H1 (cell line): ENCODE data around the gene ADCY3. TPM values are rescaled to one million over a fixed set of nuclear protein-coding genes. Genes with fewer than 3 reads are reported as not detected.
A peak's percentile ranks its signal among the peaks of the same experiment; 100 is the strongest.

ENCODE experiments used
- CTCF ChIA-PET: fragments of 300-600 bp; sonication (Branson Sonifier 250); formaldehyde crosslinking; loops from one replicate; lab custom pipeline; 2021; ENCODE audit not compliant: partially characterized antibody; lab: Charles Lee
- POLR2A ChIA-PET: fragments of 300-600 bp; sonication (Branson Sonifier 250); formaldehyde crosslinking; loops from one replicate; lab custom pipeline; 2021; ENCODE audit warnings: inconsistent platforms; ENCODE audit not compliant: partially characterized antibody; lab: Charles Lee
- DNase-seq, 2 experiments: peaks; one replicate each; pipeline versions ENCODE4 v3.0.0 to v3.0.0-alpha.2; 2010 to 2022; ENCODE audit warnings: low spot score in 2 of 2, low read depth in 1 of 2, mixed read lengths in 1 of 2
- FAIRE-seq: peaks from 2 replicates; lab custom pipeline; 2011; peaks lifted over from hg19 to GRCh38; lab: Jason Lieb, UNC
- H2AFZ ChIP-seq: 2 replicates; pipeline ENCODE4 v1.8.1; 2012; ENCODE audit warnings: low read length, inconsistent platforms
- H2AK5ac ChIP-seq: 2 replicates; pipeline ENCODE4 v1.6.1; 2013; ENCODE audit warnings: low read depth, low read length
- H2BK120ac ChIP-seq: replicated peaks from 2 replicates; pipeline ENCODE3; 2013; ENCODE audit warnings: low read depth, low read length, inconsistent platforms
- H2BK12ac ChIP-seq: 2 replicates; pipeline ENCODE4 v1.6.1; 2013; ENCODE audit warnings: low read depth, low read length
- H2BK15ac ChIP-seq: 2 replicates; pipeline ENCODE4 v1.6.1; 2013; ENCODE audit warnings: low read length
- H2BK20ac ChIP-seq: 2 replicates; pipeline ENCODE4 v1.6.1; 2013; ENCODE audit warnings: low read length
- H2BK5ac ChIP-seq: 2 replicates; pipeline ENCODE4 v1.6.1; 2013; ENCODE audit warnings: low read depth, low read length
- H3K14ac ChIP-seq: 2 replicates; pipeline ENCODE4 v1.6.1; 2013; ENCODE audit warnings: inconsistent platforms; ENCODE audit not compliant: insufficient read length
- H3K18ac ChIP-seq: 2 replicates; pipeline ENCODE4 v1.6.1; 2013; ENCODE audit warnings: low read length; ENCODE audit errors: extremely low read depth
- H3K23ac ChIP-seq: 2 replicates; pipeline ENCODE4 v1.6.1; 2013; ENCODE audit warnings: inconsistent platforms; ENCODE audit not compliant: insufficient read length
- H3K23me2 ChIP-seq: 2 replicates; pipeline ENCODE4 v1.6.1; 2013; ENCODE audit warnings: low read depth, low read length
- H3K27ac ChIP-seq: 2 replicates; pipeline ENCODE4 v1.6.1; 2011; ENCODE audit warnings: low read depth, low read length, inconsistent platforms
- H3K27me3 ChIP-seq, 4 experiments: replicated peaks in 1 of 4; 1 replicate in 1 of 4; 2 replicates in 3 of 4; pipeline versions ENCODE4 v1.6.1 to v1.8.1; 2011 to 2013; ENCODE audit warnings: low read length in 3 of 4, mild to moderate bottlenecking in 3 of 4, inconsistent platforms in 2 of 4, mixed read lengths in 2 of 4, moderate library complexity in 1 of 4; ENCODE audit not compliant: control insufficient read depth in 3 of 4, insufficient read depth in 3 of 4; ENCODE audit errors: extremely low read depth in 1 of 4
- H3K36me3 ChIP-seq, 4 experiments: 2 replicates each; pipeline versions ENCODE4 v1.6.1 to v1.8.1; 2011 to 2013; ENCODE audit warnings: mild to moderate bottlenecking in 4 of 4, low read length in 3 of 4, moderate library complexity in 2 of 4, control low read depth in 1 of 4, inconsistent platforms in 1 of 4; ENCODE audit not compliant: insufficient read depth in 4 of 4, control insufficient read depth in 2 of 4
- H3K4ac ChIP-seq: replicated peaks from 2 replicates; pipeline ENCODE3; 2013; ENCODE audit warnings: low read length, low read depth, mixed read lengths, inconsistent platforms; ENCODE audit not compliant: insufficient read length
- H3K4me1 ChIP-seq, 4 experiments: replicated peaks in 1 of 4; 1 replicate in 1 of 4; 2 replicates in 3 of 4; pipeline versions ENCODE4 v1.6.1 to v1.8.1; 2011 to 2013; ENCODE audit warnings: low read length in 3 of 4, inconsistent platforms in 2 of 4, mixed read lengths in 1 of 4; ENCODE audit not compliant: insufficient read depth in 4 of 4, control insufficient read depth in 3 of 4
- H3K4me2 ChIP-seq, 2 experiments: 2 replicates each; pipeline versions ENCODE4 v1.6.1 to v1.8.1; 2011 to 2013; ENCODE audit warnings: low read depth in 2 of 2, low read length in 2 of 2, control low read depth in 1 of 2, inconsistent platforms in 1 of 2, mild to moderate bottlenecking in 1 of 2; ENCODE audit not compliant: insufficient read depth in 1 of 2
- H3K4me3 ChIP-seq, 4 experiments: fragments of 200-600, 300-600 bp in 1 of 4; sonication (generic), shearing (Covaris generic), sonication (Bioruptor Twin) in 1 of 4; 2 replicates each; pipeline versions ENCODE4 v1.5.1 to v1.8.1; 2011 to 2016; ENCODE audit warnings: low read length in 4 of 4, low read depth in 3 of 4, control low read depth in 2 of 4, inconsistent platforms in 2 of 4, mild to moderate bottlenecking in 2 of 4, mixed read lengths in 1 of 4, moderate library complexity in 1 of 4; ENCODE audit not compliant: insufficient read depth in 2 of 4; ENCODE audit errors: extremely low read depth in 1 of 4
- H3K56ac ChIP-seq: replicated peaks from 2 replicates; pipeline ENCODE3; 2013; ENCODE audit warnings: low read depth, mild to moderate bottlenecking, mixed read lengths, low read length, inconsistent platforms; ENCODE audit not compliant: insufficient read length
- H3K79me1 ChIP-seq: 2 replicates; pipeline ENCODE4 v1.6.1; 2013; ENCODE audit warnings: low read depth, low read length, control low read depth
- H3K79me2 ChIP-seq, 2 experiments: 2 replicates each; pipeline versions ENCODE4 v1.6.1 to v1.8.1; 2012 to 2013; ENCODE audit warnings: low read length in 2 of 2, mild to moderate bottlenecking in 2 of 2, inconsistent platforms in 1 of 2; ENCODE audit not compliant: insufficient read depth in 2 of 2, control insufficient read depth in 1 of 2
- H3K9ac ChIP-seq, 4 experiments: replicated peaks in 1 of 4; 1 replicate in 1 of 4; 2 replicates in 3 of 4; pipeline versions ENCODE4 v1.6.1 to v1.8.1; 2011 to 2013; ENCODE audit warnings: low read depth in 3 of 4, low read length in 3 of 4, control low read depth in 2 of 4, mild to moderate bottlenecking in 2 of 4, moderate library complexity in 2 of 4, inconsistent platforms in 1 of 4; ENCODE audit errors: extremely low read depth in 1 of 4
- H3K9me3 ChIP-seq, 2 experiments: 2 replicates each; pipeline versions ENCODE4 v1.6.1 to v1.8.1; 2012 to 2013; ENCODE audit warnings: mild to moderate bottlenecking in 2 of 2, moderate library complexity in 2 of 2, control low read depth in 1 of 2, inconsistent platforms in 1 of 2, low read depth in 1 of 2, low read length in 1 of 2, mixed read lengths in 1 of 2; ENCODE audit not compliant: insufficient read depth in 2 of 2
- H4K20me1 ChIP-seq, 2 experiments: replicated peaks in 1 of 2; 2 replicates each; pipeline versions ENCODE3 to v1.8.1; 2011 to 2013; ENCODE audit warnings: inconsistent platforms in 2 of 2, low read length in 2 of 2, mild to moderate bottlenecking in 1 of 2; ENCODE audit not compliant: insufficient read depth in 2 of 2, control insufficient read depth in 1 of 2
- H4K5ac ChIP-seq: 2 replicates; pipeline ENCODE4 v1.6.1; 2013; ENCODE audit warnings: low read length, low read depth, mixed read lengths, inconsistent platforms; ENCODE audit not compliant: insufficient read length
- H4K8ac ChIP-seq: 2 replicates; pipeline ENCODE4 v1.8.0; 2013; ENCODE audit warnings: mild to moderate bottlenecking, moderate library complexity, low read length, inconsistent platforms; ENCODE audit not compliant: insufficient read depth; ENCODE audit errors: extremely low read depth
- H4K91ac ChIP-seq: replicated peaks from 2 replicates; pipeline ENCODE3; 2013; ENCODE audit warnings: low read length, mixed read lengths, inconsistent platforms; ENCODE audit not compliant: insufficient read length
- ASH2L ChIP-seq: fragments of 200-600, 300-600 bp; sonication (generic); IDR thresholded peaks from one replicate; pipeline ENCODE4 v1.7.1; 2017; ENCODE audit warnings: low read length
- CHD1 ChIP-seq: IDR thresholded peaks from 2 replicates; pipeline ENCODE4 v1.6.1; 2012; ENCODE audit warnings: low read depth, low read length, improper control_type of control experiment
- CREB1 ChIP-seq: IDR thresholded peaks from 2 replicates; pipeline ENCODE4 v1.6.1; 2012; ENCODE audit warnings: inconsistent platforms
- GABPA ChIP-seq: IDR thresholded peaks from 2 replicates; pipeline ENCODE4 v1.6.1; 2011; ENCODE audit warnings: mild to moderate bottlenecking, low read length, moderate library complexity, borderline replicate concordance; ENCODE audit not compliant: insufficient read depth
- JUN ChIP-seq: IDR thresholded peaks from 2 replicates; pipeline ENCODE4 v1.6.1; 2011; ENCODE audit warnings: low read depth, mild to moderate bottlenecking, improper control_type of control experiment, low read length
- MAX ChIP-seq: IDR thresholded peaks from 2 replicates; pipeline ENCODE4 v1.6.1; 2012; ENCODE audit warnings: inconsistent platforms
- RNF2 ChIP-seq: fragments of 200-900, 300-1000 bp; sonication (generic); IDR thresholded peaks from 2 replicates; pipeline ENCODE4 v1.7.1; 2016; ENCODE audit warnings: borderline replicate concordance, low read depth, mild to moderate bottlenecking, antibody characterized with exemption, low read length; ENCODE audit not compliant: poor library complexity, severe bottlenecking; ENCODE audit errors: missing control alignments
- SAP30 ChIP-seq: fragments of 300-600 bp; sonication (generic); IDR thresholded peaks from 2 replicates; pipeline ENCODE4 v1.7.1; 2012; ENCODE audit warnings: low read length, moderate library complexity, mild to moderate bottlenecking, inconsistent platforms; ENCODE audit not compliant: insufficient read depth, insufficient replicate concordance
- SP2 ChIP-seq: IDR thresholded peaks from 2 replicates; pipeline ENCODE4 v1.6.1; 2012; ENCODE audit warnings: mild to moderate bottlenecking, low read length, inconsistent platforms
- WGBS, 2 experiments: shearing (Covaris generic) in 1 of 2; methylation state at CpG; one replicate each; pipeline versions ENCODE4 v1.1.6 to v1.1.7; 2013 to 2015; ENCODE audit warnings: low lambda C conversion rate in 2 of 2, mixed read lengths in 2 of 2, inconsistent platforms in 1 of 2, low coverage in 1 of 2, missing lambda C conversion rate in 1 of 2; ENCODE audit not compliant: insufficient replicate concordance in 2 of 2, insufficient coverage in 1 of 2, insufficient read length in 1 of 2; ENCODE audit errors: extremely low coverage in 1 of 2, missing lambda C conversion rate in 1 of 2; 5-methylcytosine and 5-hydroxymethylcytosine counted together
- polyA plus RNA-seq, 7 experiments: library from polyadenylated mRNA; depleted of rRNA in 3 of 7; stranded (reverse) in 5 of 7; unstranded in 2 of 7; fragments of >200 nt in 5 of 7; fragments of 200-250 nt in 2 of 7; gene quantifications; 1 replicate in 5 of 7; 2 replicates in 1 of 7; 4 replicates in 1 of 7; pipeline versions ENCODE4 v1.2.1 to v1.2.3, GENCODE V29; 2011 to 2013; ENCODE audit warnings: missing spikeins in 2 of 7, mixed read lengths in 2 of 7
- total RNA-seq: library from RNA; stranded (reverse); fragmentation: NEBNext Ultra II Directional; extraction: Animal tissue kit (Norgen Biotek cat#: 25700); gene quantifications from 2 replicates; pipeline ENCODE4 v1.2.1, GENCODE V29; 2021

The ADCY3 gene
- total and polyA plus RNA-seq, 2 of the 8 experiments (the other 6 are each of a cell fraction or from before 2014, with no cell fraction given) = 45.1 to 52.9 TPM

GRCh38 chr2:24833821-24834732, 86.0 kb downstream of the ADCY3 start:
- H3K4me1 ChIP-seq = peaks cover 0 to 14% (median 6%) of the 10 kb centered on the region in 4 experiments; a peak in 5 of 7 replicates
- no peak overlapping the region for H4K91ac ChIP-seq
- 90% methylated on average over 29 of the region's 32 CpGs; no CpG with 5 or more reads in 1 of the 2 experiments for WGBS, 2 experiments
- ChIA-PET CTCF (interaction anchor here (0.6 to 1.1 kb wide), 4 partner anchors 15 to 424 kb away, joined by 3 to 9 read pairs (median 4); no protein-coding TSS in a partner anchor), POLR2A (interaction anchor here (1.6 kb wide), 1 partner anchor 12 kb away, joined by 6 read pairs; no protein-coding TSS in a partner anchor)
- peaks cover 2 to 13% of the 10 kb centered on the region in 2 experiments; a peak in 1 of 4 replicates for H3K9me3 ChIP-seq
- no peaks in the 10 kb centered on the region; a peak in 1 of 4 replicates for H3K79me2 ChIP-seq
- H2BK12ac ChIP-seq = no peak overlapping the region
- H3K23me2 ChIP-seq = no peaks in the 10 kb centered on the region
- FAIRE-seq (no peak), DNase-seq (no peak)
- H2AK5ac ChIP-seq = no peak overlapping the region
- no peak overlapping the region for H3K14ac ChIP-seq
- no peak overlapping the region for H3K4ac ChIP-seq
- H4K8ac ChIP-seq = no peak overlapping the region; the same call in 1 of the 2 replicates
- H3K18ac ChIP-seq = no peak overlapping the region; the same call in 1 of the 2 replicates
- 0 out of 2 replicates have a peak overlapping the region, but pooled peaks have one; percentile 29 for H2BK15ac ChIP-seq
- H2BK120ac ChIP-seq = no peak overlapping the region
- H3K79me1 ChIP-seq = no peaks in the 10 kb centered on the region; the same call in 1 of the 2 replicates
- H3K9ac ChIP-seq = no peak overlapping the region
- no peak overlapping the region for H2BK20ac ChIP-seq
- no peak overlapping the region; the same call in 1 of the 2 replicates for H2BK5ac ChIP-seq
- H2AFZ ChIP-seq = no peak overlapping the region
- H3K27me3 ChIP-seq = no peaks in the 10 kb centered on the region
- H3K27ac ChIP-seq = no peak overlapping the region
- no peak overlapping the region for H3K4me3 ChIP-seq
- no peak overlapping the region for H3K4me2 ChIP-seq
- no peak overlapping the region for H3K56ac ChIP-seq
- no peak overlapping the region for H4K5ac ChIP-seq
- H3K23ac ChIP-seq = no peak overlapping the region
- H3K36me3 ChIP-seq = peaks cover 0 to 16% (median 2%) of the 10 kb centered on the region in 4 experiments; a peak in 4 of 8 replicates
- H4K20me1 ChIP-seq = no peaks in the 10 kb centered on the region
- no peak for TF ChIP-seq SP2
- no peak for TF ChIP-seq GABPA
- TF ChIP-seq RNF2 = no peak
- no peak for TF ChIP-seq ASH2L
- TF ChIP-seq SAP30 = no peak
- no peak for TF ChIP-seq MAX
- no peak for TF ChIP-seq CREB1
- TF ChIP-seq JUN = no peak
- no peak for TF ChIP-seq CHD1
